GM11168 (cell line): ENCODE measurements around the gene UBA3.

ENCODE experiments used
- in situ Hi-C: fragments of 300-500 bp; cut with MboI; formaldehyde crosslinking; loops from one replicate; pipeline ENCODE4 v1.12.0; 2022; ENCODE audit warnings: low sequenced_read_pairs; ENCODE audit not compliant: unreplicated experiment

The UBA3 gene

DNA sequence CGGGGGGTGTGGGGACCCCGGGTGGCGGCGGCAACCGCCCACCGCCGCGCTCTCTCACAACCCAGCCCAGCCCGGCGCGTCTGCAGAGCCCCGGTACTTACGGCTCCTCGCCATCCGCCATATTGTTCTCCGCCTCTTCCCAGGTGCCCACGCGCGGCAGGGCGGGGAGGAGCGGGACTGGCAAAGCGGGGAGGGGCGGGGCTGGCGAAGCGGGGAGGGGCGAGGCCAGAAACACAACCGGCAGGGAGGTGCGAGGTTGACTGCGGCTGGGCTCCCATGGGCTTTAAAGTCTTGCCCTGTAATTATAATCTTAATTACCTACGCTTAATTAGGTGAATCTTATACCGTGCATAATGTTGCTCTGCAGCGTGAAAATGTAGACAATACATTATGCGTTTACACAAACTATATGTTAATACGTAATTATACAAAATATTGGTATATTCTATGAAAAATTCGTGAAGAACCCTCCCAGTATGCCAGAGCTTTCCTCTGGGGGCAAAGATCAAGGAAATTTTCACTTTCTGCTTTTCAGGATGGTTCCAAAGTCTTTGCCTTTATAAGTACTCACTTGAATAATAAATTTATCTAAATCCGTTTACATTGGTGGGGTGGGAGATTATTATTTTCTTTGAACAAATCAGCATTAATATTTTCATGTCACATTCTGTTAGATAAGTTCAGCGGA lies at the start of gene UBA3:
TSS of gene UBA3 (minus strand) at position 133 of the 688 bp plus-strand sequence. CDS start at position 121, 12 bp downstream.
- in situ Hi-C loops, result no loop called here

DNA sequence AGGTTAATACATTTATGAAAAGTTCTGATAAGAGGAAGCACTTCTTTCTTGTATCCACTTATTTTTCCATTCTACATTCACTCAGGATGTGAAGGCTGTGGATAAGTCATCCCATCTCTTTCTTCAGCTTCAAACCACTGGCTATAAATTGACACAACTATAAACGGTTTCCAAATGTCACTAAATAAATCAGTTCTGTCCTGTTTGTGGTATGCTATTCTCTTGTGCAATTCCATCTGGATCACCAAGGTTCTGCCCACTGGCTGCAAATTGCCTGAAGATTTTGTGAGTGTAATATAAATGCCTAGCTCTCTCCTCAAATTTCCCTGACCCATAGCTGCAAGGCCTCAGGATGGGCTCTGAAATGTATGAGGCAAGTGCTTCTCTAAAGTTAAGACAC lies 49.4 kb upstream of the UBA3 start:
- in situ Hi-C loops, result no loop called here

GRCh38 chr3:69128509-69128908 lies 48.3 kb upstream of the UBA3 start:
- in situ Hi-C loops, result no loop called here

- in situ Hi-C loops, result no loop called here
These were observed 46.8 kb upstream of the UBA3 start for GRCh38 chr3:69126999-69127398.

DNA sequence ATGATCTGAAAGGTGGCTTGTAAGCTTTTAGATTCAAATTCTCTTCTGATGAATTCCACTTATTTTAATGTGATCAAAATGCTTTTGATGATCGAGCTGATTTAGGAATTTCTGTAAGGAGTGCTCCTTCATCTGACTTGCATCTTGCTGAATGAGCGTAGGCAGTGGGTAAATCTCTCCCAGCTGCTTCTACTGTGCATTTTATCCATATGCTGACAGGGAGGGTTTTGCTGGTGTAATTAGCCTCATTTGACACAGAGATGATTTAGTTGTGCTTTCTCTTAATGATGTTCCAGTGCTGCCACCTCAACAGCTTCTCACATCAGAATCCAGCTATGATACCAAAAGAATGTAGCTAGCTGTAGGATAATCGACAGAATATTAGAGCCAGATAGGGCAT lies 46.1 kb upstream of the UBA3 start:
- in situ Hi-C loops, result no loop called here

GRCh38 chr3:69122403-69122802 lies 42.2 kb upstream of the UBA3 start, which contains the start of gene LMOD3:
Gene LMOD3, minus strand, starts transcription at chr3:69122595. Its CDS starts 209 bp downstream, at chr3:69122386.
- in situ Hi-C loops, result no loop called here

GRCh38 chr3:69121950-69122349 lies 41.8 kb upstream of the UBA3 start:
- in situ Hi-C loops, result no loop called here

DNA sequence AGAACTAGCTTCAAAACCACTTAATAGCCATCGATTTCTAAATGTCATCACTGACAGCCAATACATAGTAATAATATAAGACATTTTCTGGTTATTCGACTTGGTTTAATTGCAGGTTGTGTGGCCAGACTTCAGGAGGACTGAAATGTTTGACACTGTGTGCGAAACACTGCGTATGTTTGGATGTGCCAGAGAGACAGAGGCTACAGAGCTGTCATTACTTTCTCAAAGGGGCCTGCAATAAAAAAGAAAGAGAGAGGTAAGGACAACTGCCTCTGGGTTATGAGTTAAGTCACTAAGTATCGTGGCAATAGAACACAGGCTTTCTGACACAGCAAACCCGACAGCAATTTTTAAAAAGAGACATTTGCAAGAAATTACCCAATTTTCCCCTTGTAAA lies 41.3 kb upstream of the UBA3 start:
- in situ Hi-C loops, result no loop called here

DNA sequence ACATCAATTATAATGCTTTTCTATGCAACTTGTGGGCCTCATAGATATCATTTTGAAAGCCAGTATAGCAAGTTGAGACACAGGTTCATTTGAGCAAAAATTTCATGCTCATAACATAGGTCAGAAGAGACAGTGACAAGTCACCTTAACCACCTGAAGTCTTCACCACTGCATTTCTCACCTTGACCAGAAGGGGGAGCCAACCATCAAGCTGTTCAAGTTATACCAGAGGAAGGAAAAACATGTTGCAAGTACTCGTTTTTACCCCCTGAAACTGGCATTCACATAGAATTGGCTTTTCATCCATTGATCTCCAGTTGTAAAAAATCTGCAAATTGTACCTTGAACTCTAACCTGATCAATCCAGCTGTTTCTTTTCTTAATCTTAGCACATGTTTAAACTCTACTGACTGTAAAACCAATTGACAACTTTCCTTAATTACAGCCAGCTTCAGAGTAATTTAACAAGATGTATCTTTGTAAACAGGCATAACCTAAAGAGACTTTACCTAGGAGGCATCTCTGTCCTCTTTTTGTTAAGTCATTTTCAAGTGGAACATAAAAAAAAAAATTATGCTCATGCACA lies 40.8 kb upstream of the UBA3 start:
- in situ Hi-C loops, result no loop called here

GRCh38 chr3:69119681-69120080 lies 39.5 kb upstream of the UBA3 start:
- in situ Hi-C loops, result no loop called here

DNA sequence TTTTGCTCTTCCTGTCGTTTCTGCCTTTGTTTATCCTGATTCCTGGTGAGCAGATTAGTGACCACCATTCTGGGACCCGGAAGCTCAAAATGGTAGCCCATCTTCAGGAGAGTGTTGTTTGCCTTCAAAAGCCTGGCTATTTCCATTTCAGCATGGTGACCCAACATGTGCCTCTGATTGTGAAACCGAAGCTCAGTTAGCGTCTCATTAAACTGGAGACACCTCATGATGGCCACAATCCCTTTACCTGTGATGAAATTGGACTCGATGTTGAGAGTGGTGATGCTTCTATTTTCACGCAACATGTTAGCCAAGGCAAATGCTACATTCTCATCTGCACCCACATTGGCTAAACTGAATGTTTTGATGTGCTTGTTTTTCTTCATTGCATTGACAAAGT lies 39.0 kb upstream of the UBA3 start:
- in situ Hi-C loops, result no loop called here

DNA sequence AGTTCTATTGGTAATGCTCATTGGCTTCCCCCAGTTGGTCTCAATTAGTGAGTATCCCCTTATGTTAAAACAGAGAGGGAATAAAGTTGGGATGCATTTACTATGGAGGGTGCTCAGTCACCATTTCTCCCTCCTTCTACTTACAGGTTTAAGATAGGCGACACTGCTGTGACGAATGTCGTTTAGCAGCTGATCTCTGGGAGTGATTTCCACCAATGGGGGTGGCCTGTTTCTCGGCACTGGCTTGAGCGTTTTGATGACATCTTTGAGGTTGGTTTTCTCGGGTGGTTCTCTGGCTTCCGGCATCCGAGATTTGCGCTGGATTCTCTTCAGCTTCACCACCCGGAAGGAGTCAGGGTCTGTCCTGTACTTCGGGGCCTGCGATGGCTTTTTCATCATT lies 38.4 kb upstream of the UBA3 start:
- in situ Hi-C loops, result no loop called here

DNA sequence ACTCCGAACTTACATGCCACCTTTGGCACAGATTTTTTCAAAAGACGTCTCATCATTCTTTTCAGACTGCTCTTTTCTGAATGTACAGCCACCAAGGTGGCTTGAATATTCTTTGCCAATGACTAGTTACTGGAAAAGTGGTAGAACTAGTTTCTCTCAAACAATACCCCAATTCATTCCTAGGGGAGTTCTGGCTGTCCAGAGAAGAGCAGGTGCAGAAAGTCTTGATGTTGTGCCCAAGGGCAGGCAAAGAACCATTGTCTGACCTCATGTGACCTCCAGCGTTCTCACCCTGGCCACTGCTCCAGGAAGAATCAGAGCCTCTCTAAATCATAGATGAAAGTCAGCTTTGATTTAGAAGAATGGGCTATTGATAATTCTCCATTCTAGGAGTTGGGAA lies 36.7 kb upstream of the UBA3 start:
- in situ Hi-C loops, result no loop called here

- in situ Hi-C loops, result no loop called here
These were observed 36.0 kb upstream of the UBA3 start for GRCh38 chr3:69116162-69116561.

DNA sequence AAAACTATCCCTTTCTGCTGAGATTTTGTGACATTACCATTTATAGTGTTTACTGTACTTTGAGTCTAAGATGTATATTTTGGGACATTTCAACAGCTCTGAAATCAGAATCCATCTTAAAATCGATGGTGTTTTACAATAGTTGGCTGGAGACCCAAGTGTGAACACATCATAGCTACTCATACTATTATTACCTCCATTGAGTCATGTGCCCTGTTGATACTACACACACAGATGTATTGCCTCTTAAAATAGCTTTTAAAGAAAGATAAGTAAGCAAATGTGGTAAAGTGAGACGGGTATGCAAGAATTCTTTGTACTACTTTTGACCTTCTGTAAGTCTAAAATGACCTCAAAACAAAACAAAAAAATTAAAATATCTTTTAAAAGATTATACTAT lies 35.6 kb upstream of the UBA3 start:
- in situ Hi-C loops, result no loop called here

GRCh38 chr3:69113536-69113935 lies 33.4 kb upstream of the UBA3 start:
- in situ Hi-C loops, result no loop called here

DNA sequence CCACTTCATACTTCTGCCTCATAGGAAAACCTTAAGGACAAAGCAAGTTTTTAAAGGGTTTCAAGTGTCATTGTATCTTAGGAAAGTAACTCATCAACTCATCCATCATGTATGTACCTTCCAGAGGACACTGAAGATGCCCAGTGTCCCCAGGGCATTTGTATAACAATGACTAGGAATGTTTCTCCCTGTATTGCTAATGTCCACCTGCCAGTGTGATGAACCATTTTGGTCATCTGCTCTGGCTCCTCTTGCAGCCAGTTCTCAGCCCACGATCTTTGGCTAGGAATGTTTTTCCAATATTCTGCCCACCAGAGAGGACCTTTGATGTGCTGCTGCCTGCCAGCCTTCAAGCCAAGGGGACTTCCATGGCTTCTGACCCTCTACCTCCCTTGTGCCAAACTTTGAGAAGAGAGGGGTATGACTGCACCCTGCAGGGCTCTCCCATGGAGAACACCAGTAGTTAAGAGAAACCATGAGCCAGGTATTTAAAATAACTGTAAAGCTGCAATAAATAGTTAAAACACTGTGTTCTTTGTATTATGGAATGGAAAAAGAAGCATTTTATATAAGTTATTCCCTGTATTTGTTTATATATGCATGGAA lies 30.9 kb upstream of the UBA3 start:
- in situ Hi-C loops, result no loop called here

- in situ Hi-C loops, result no loop called here
These were observed 28.6 kb upstream of the UBA3 start for GRCh38 chr3:69108811-69109210.

GRCh38 chr3:69107841-69108240 lies 27.7 kb upstream of the UBA3 start:
- in situ Hi-C loops, result no loop called here

GRCh38 chr3:69105320-69105719 lies 25.2 kb upstream of the UBA3 start:
- in situ Hi-C loops, result no loop called here

GRCh38 chr3:69104586-69104985 lies 24.4 kb upstream of the UBA3 start:
- in situ Hi-C loops, result no loop called here

DNA sequence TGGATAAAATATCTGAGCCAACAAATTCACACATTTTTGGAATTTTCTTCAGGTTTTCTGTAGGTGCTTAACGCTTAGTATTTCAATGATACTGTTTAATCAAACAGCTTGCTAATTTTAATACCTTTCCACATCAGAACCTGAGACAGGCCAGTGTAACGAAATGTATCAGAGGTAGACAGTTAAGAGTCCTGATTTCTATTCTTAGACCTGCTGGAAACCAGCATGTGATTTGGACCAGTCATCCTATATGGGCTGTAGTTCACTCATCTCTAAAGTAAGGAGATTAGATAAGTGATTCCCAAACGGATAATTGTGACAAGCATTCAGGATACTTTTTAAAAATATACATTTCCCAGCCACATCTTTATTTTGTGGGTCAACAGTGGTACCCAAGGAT lies 23.0 kb upstream of the UBA3 start:
- in situ Hi-C loops, result no loop called here
